GM12878 (cell line): ENCODE data around the gene PRKAG2. TPM values are rescaled to one million over a fixed set of nuclear protein-coding genes. Genes with fewer than 3 reads are reported as not detected.

ENCODE experiments used
- ATAC-seq: fragments of 200-7000 bp; cut with Tn5 transposase; 3 replicates; pipeline ENCODE4 v1.9.1; 2020; ENCODE audit warnings: mild to moderate bottlenecking, moderate library complexity
- BruUV-seq: library from RNA; stranded (reverse); fragments of 400-500 nt; replicated peaks from 2 replicates; lab custom pipeline; 2021; lab: Mats Ljungman, UMichigan
- CTCF ChIA-PET: fragments of 300-600 bp; sonication (Branson Sonifier 250); formaldehyde crosslinking; extraction: SDS; loops from one replicate; lab custom pipeline; 2021; ENCODE audit warnings: inconsistent platforms; lab: Yijun Ruan, JAX
- POLR2A ChIA-PET: fragments of 350-600 bp; formaldehyde crosslinking; extraction: SDS; loops from one replicate; lab custom pipeline; 2021; ENCODE audit warnings: inconsistent platforms; lab: Charles Lee
- RAD21 ChIA-PET: fragments of 300-600 bp; sonication (Branson Sonifier 250); formaldehyde crosslinking; loops from one replicate; lab custom pipeline; 2023; ENCODE audit warnings: antibody characterized with exemption; ENCODE audit not compliant: unreplicated experiment; lab: Charles Lee
- SMC1A ChIA-PET: fragments of 300-600 bp; sonication (Branson Sonifier 250); formaldehyde crosslinking; loops from one replicate; lab custom pipeline; 2023; ENCODE audit not compliant: unreplicated experiment, uncharacterized antibody; lab: Charles Lee
- DNase-seq: peaks from one replicate; pipeline ENCODE4 v3.0.0-alpha.2; 2011; ENCODE audit warnings: low read depth, low spot score
- FAIRE-seq: peaks from 3 replicates; lab custom pipeline; 2011; peaks lifted over from hg19 to GRCh38; lab: Jason Lieb, UNC
- H2AFZ ChIP-seq: 2 replicates; pipeline ENCODE4 v1.6.0; 2011; ENCODE audit warnings: low read depth, low read length, control low read depth; ENCODE audit not compliant: control insufficient read depth
- H3K27ac ChIP-seq: 2 replicates; pipeline ENCODE4 v1.5.1; 2011; ENCODE audit warnings: control low read depth; ENCODE audit not compliant: control insufficient read depth, insufficient read depth
- H3K27me3 ChIP-seq, 2 experiments: replicated peaks in 1 of 2; 2 replicates each; pipeline versions ENCODE4 v1.6.0 to v1.6.1; 2011; ENCODE audit warnings: low read length in 1 of 2; ENCODE audit not compliant: control insufficient read depth in 2 of 2, insufficient read depth in 2 of 2
- H3K36me3 ChIP-seq, 2 experiments: 2 replicates each; pipeline ENCODE4 v1.5.1; 2011; ENCODE audit warnings: low read length in 1 of 2; ENCODE audit not compliant: control insufficient read depth in 2 of 2, insufficient read depth in 2 of 2
- H3K4me1 ChIP-seq: 2 replicates; pipeline ENCODE4 v1.6.1; 2011; ENCODE audit warnings: mild to moderate bottlenecking, low read length, moderate library complexity, mixed read lengths; ENCODE audit not compliant: control insufficient read depth, insufficient read depth
- H3K4me2 ChIP-seq: 2 replicates; pipeline ENCODE4 v1.6.0; 2011; ENCODE audit warnings: control low read depth; ENCODE audit not compliant: control insufficient read depth, insufficient read depth
- H3K4me3 ChIP-seq: fragments of 200-600 bp; sonication (generic); 2 replicates; pipeline ENCODE4 v1.5.1; 2016
- H3K79me2 ChIP-seq: 2 replicates; pipeline ENCODE4 v1.6.0; 2011; ENCODE audit warnings: low read length; ENCODE audit not compliant: control insufficient read depth, insufficient read depth
- H3K9ac ChIP-seq: 2 replicates; pipeline ENCODE4 v1.8.0; 2011; ENCODE audit warnings: low read length, control low read depth, mixed read lengths; ENCODE audit not compliant: control insufficient read depth, insufficient read depth
- H3K9me3 ChIP-seq: replicated peaks from 3 replicates; pipeline ENCODE4 v1.5.1; 2011; ENCODE audit warnings: mild to moderate bottlenecking, low read length; ENCODE audit not compliant: control insufficient read depth, insufficient read depth
- H4K20me1 ChIP-seq: 2 replicates; pipeline ENCODE4 v1.6.0; 2011; ENCODE audit not compliant: control insufficient read depth, insufficient read depth
- ATF2 ChIP-seq: IDR thresholded peaks from 2 replicates; pipeline ENCODE4 v1.6.1; 2012; ENCODE audit warnings: low read length, inconsistent platforms
- CBFB ChIP-seq: IDR thresholded peaks from 2 replicates; pipeline ENCODE4 v1.6.1; 2016; ENCODE audit warnings: antibody characterized with exemption, low read depth
- CBX3 ChIP-seq: fragments of 200-600 bp; sonication (generic); IDR thresholded peaks from 2 replicates; pipeline ENCODE4 v1.6.1; 2016; ENCODE audit warnings: low read depth, borderline replicate concordance
- CBX5 ChIP-seq: sonication (generic); IDR thresholded peaks from 2 replicates; pipeline ENCODE4 v1.6.1; 2016; ENCODE audit warnings: low read depth, moderate library complexity, mild to moderate bottlenecking, inconsistent platforms
- E2F8 ChIP-seq: fragments of 450-650 bp; IDR thresholded peaks from 2 replicates; pipeline ENCODE4 v1.6.1; 2018; ENCODE audit warnings: mild to moderate bottlenecking, low read depth, moderate library complexity; ENCODE audit not compliant: partially characterized antibody
- EED ChIP-seq: sonication (generic); IDR thresholded peaks from 2 replicates; pipeline ENCODE4 v1.6.1; 2016; ENCODE audit warnings: antibody characterized with exemption, low read depth
- JUNB ChIP-seq: IDR thresholded peaks from 2 replicates; pipeline ENCODE4 v1.6.1; 2016; ENCODE audit warnings: antibody characterized with exemption, mild to moderate bottlenecking
- LARP7 ChIP-seq: fragments of 450-650 bp; IDR thresholded peaks from 2 replicates; pipeline ENCODE4 v1.6.1; 2017; ENCODE audit warnings: mild to moderate bottlenecking
- NR2F1 ChIP-seq: fragments of 450-650 bp; conservative IDR thresholded peaks from 2 replicates; pipeline ENCODE4 v1.6.1; 2017; ENCODE audit warnings: mild to moderate bottlenecking
- RAD21 ChIP-seq: IDR thresholded peaks from 2 replicates; pipeline ENCODE4 v1.6.1; 2011; ENCODE audit warnings: mild to moderate bottlenecking, low read depth, low read length, moderate library complexity; ENCODE audit not compliant: insufficient read depth
- STAT3 ChIP-seq: IDR thresholded peaks from 2 replicates; pipeline ENCODE4 v1.6.1; 2011; ENCODE audit warnings: low read depth, low read length, improper control_type of control experiment
- ZBTB40 ChIP-seq: fragments of 450-650 bp; IDR thresholded peaks from 2 replicates; pipeline ENCODE4 v1.6.1; 2016; ENCODE audit warnings: mild to moderate bottlenecking, moderate library complexity, borderline replicate concordance
- ZNF274 ChIP-seq: IDR thresholded peaks from one replicate; pipeline ENCODE4 v1.8.0; 2011; ENCODE audit not compliant: insufficient read length, insufficient read depth
- WGBS: methylation state at CpG from one replicate; pipeline ENCODE4 v1.1.6; 2016; ENCODE audit warnings: low lambda C conversion rate; ENCODE audit not compliant: insufficient replicate concordance, insufficient coverage; ENCODE audit errors: missing lambda C conversion rate; 5-methylcytosine and 5-hydroxymethylcytosine counted together
- in situ Hi-C: fragments of 300-500 bp; cut with MboI; formaldehyde crosslinking; loops from 9 replicates; pipeline ENCODE4 v1.14.3; 2018; ENCODE audit warnings: mixed read lengths
- intact Hi-C: fragments of 100-400 bp; cut with micrococcal nuclease; formaldehyde crosslinking; loops from one replicate; pipeline ENCODE4 v1.14.2; 2022; ENCODE audit not compliant: unreplicated experiment
- polyA plus RNA-seq, 11 experiments: library from polyadenylated mRNA; depleted of rRNA in 4 of 11; unstranded in 6 of 11; stranded (reverse) in 5 of 11; fragments of >200 nt; fragmentation: Nextera tagmentation in 4 of 11; fragmentation: Illumina TruSeq in 1 of 11; extraction: Ambion mirVana in 4 of 11; extraction: Trizol in 1 of 11; gene quantifications; 1 replicate in 1 of 11; 2 replicates in 10 of 11; pipeline versions ENCODE4 v1.2.1 to v1.2.3, GENCODE V29; 2011 to 2016; ENCODE audit warnings: inconsistent platforms in 2 of 11, missing spikeins in 2 of 11, low read depth in 1 of 11
- total RNA-seq, 4 experiments: library from RNA; depleted of rRNA in 3 of 4; stranded (reverse); fragments of >200 nt in 3 of 4; fragmentation: Illumina TruSeq in 1 of 4; extraction: Trizol in 1 of 4; gene quantifications; 2 replicates each; pipeline versions ENCODE4 v1.2.1 to v1.2.3, GENCODE V29; 2013 to 2021
- TF ChIP-seq, protein P1 (sequence below): fragments of 450-650 bp; IDR thresholded peaks from 2 replicates; pipeline ENCODE4 v1.6.1; 2014; ENCODE audit warnings: mild to moderate bottlenecking

Gene PRKAG2
- total and polyA plus RNA-seq, 10 of the 15 experiments (the other 5 are each of a cell fraction or from before 2014, with no cell fraction given) = 3.4 to 8.9 (median 6.8) TPM

DNA sequence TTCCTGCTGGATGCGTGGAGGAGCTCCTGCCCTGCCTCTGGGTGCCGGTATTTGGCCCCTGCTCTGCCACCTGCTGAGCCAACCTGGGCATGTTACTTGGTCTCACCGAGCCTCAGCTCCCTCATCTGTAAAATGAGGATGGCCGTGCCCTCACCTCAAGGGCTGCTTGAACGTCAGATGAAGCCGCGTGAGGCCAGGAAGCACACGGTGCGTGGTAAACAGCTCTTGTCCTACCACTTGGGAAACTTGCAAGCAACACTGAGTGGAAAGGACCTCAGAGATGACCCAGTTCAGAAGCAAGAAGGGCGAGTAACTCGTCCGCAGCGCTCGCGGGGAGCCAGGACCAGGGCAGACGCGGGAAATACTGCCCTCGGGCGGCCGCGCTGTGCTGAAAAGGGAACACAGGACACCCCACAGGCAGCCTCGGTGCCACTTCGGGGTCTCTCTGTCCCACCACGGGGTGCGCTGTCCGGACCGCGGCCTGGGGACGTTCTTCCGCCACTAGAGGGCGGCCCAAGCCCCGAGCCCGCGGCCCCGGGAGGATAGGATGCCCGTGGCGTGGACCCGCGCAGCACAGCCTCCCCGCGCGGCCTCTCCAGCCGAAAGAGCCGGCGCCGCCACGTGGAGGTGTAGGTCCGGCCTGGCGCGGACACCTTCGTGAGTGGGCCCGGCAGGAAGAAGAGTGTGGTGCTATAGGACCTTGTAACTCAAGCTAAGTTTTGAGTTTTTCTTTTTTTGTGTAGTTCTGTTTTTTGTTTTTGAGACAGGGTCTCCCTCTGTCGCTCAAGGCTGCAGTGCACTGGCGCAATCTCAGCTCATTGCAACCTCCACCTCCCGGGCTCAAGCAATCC lies 94.1 kb downstream of the PRKAG2 start:
- POLR2A ChIA-PET = no interaction called here
- in situ Hi-C loops = no loop called here
- Histone ChIP-seq H3K79me2 (no peaks in the 10 kb centered on the region), H3K27ac (no peak overlapping the region), H3K27me3 (no peaks in the 10 kb centered on the region; a peak in 1 of 4 replicates), H3K4me3 (no peak overlapping the region), H2AFZ (peak overlapping the region; percentile 58), H4K20me1 (no peaks in the 10 kb centered on the region), H3K9me3 (no peaks in the 10 kb centered on the region), H3K36me3 (no peaks in the 10 kb centered on the region), H3K4me2 (peak overlapping the region; percentile 55), H3K9ac (no peak overlapping the region), H3K4me1 (no peaks in the 10 kb centered on the region)
- RAD21 ChIA-PET = interaction anchor here (1.1 kb wide), 1 partner anchor 20 kb away, joined by 3 read pairs; no protein-coding TSS in a partner anchor
- no TSS peak for BruUV-seq
- intact Hi-C loops = loop anchor here (10.0 kb wide), 1 partner anchor 242 kb away; the partner anchor contains the start of gene GALNT11
- WGBS = 6% methylated on average over 55 of the region's 55 CpGs
- DNase-seq (no peak), FAIRE-seq (no peak), ATAC-seq (peak; percentile 99)
- SMC1A ChIA-PET = interaction anchor here (1.8 kb wide), 1 partner anchor 23 kb away, joined by 4 read pairs; no protein-coding TSS in a partner anchor
- CTCF ChIA-PET = interaction anchor here (0.6 to 2.6 kb wide), 10 partner anchors 9 to 924 kb away, joined by 3 to 21 read pairs (median 4); no protein-coding TSS in a partner anchor
- TF ChIP-seq ATF2 (no peak), NR2F1 (no peak), RAD21 (peak; percentile 42), E2F8 (no peak), EED (no peak), ZNF274 (no peak), ZBTB40 (no peak), CBFB (no peak), LARP7 (no peak; the same call in 1 of the 2 replicates), STAT3 (no peak), CBX3 (no peak), JUNB (no peak), CBX5 (peak; percentile 27; the same call in 1 of the 2 replicates)
- TF ChIP-seq, protein P1, sequence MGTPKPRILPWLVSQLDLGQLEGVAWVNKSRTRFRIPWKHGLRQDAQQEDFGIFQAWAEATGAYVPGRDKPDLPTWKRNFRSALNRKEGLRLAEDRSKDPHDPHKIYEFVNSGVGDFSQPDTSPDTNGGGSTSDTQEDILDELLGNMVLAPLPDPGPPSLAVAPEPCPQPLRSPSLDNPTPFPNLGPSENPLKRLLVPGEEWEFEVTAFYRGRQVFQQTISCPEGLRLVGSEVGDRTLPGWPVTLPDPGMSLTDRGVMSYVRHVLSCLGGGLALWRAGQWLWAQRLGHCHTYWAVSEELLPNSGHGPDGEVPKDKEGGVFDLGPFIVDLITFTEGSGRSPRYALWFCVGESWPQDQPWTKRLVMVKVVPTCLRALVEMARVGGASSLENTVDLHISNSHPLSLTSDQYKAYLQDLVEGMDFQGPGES = 0 out of 2 replicates have a peak, but pooled peaks have one; percentile 31
